ENCODE results near the gene MYBBP1A.

DNA sequence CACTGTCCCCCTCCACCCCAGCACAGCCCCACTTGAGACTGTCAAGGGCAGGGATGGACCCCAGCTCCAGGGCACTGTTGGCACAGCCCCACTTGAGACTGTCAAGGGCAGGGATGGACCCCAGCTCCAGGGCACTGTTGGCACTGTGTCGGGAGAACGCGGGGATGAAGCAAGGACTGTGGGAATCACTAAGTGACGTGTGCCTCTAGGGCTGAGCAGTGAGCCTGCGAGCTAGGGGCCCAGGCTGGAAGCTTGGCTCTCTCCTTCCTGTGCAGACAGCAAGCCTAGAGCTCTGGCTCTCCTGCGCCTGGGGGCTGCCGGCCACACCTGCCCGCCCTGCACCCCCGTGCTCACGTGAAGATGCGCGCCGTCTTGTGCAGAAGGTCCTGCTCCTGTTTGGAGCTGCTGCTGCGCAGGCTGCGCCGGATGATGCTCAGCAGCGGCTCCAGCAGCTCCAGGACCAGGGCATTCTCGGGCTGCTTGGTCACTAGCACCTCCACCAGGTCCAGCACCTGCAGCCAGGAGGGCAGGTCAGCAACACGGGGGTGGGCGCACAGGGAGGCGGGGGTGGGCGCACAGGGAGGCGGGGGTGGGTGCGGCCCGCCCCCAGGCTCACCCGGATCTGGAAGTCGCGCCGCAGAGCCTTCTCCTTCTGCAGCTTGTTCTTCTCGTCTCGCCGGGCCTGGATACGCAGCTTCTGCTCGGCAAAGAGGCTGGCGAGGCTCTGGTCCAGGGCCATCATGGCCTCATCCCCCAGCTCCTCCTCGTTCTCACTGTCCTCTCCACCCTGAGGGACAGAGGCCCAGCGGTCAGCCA, 10.8 kb downstream of the MYBBP1A start:
- TF ChIP-seq, protein P1, sequence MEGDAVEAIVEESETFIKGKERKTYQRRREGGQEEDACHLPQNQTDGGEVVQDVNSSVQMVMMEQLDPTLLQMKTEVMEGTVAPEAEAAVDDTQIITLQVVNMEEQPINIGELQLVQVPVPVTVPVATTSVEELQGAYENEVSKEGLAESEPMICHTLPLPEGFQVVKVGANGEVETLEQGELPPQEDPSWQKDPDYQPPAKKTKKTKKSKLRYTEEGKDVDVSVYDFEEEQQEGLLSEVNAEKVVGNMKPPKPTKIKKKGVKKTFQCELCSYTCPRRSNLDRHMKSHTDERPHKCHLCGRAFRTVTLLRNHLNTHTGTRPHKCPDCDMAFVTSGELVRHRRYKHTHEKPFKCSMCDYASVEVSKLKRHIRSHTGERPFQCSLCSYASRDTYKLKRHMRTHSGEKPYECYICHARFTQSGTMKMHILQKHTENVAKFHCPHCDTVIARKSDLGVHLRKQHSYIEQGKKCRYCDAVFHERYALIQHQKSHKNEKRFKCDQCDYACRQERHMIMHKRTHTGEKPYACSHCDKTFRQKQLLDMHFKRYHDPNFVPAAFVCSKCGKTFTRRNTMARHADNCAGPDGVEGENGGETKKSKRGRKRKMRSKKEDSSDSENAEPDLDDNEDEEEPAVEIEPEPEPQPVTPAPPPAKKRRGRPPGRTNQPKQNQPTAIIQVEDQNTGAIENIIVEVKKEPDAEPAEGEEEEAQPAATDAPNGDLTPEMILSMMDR (IDR thresholded peaks at IDR 0.05; ENCODE audit: low read depth, low read length, missing input control), result no peak
- no peak for TF ChIP-seq RXRA (IDR thresholded peaks at IDR 0.05)
- no peak for TF ChIP-seq HNF4A (conservative IDR thresholded peaks at IDR 0.05)
- TF ChIP-seq FOXA1 (IDR thresholded peaks at IDR 0.05), result no peak
- no peak for TF ChIP-seq TAF1 (conservative IDR thresholded peaks at IDR 0.05)
- no peak for TF ChIP-seq YY1 (IDR thresholded peaks at IDR 0.05)
- no peak for TF ChIP-seq SP1 (IDR thresholded peaks at IDR 0.05)
- TF ChIP-seq, protein P2, sequence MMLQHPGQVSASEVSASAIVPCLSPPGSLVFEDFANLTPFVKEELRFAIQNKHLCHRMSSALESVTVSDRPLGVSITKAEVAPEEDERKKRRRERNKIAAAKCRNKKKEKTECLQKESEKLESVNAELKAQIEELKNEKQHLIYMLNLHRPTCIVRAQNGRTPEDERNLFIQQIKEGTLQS (IDR thresholded peaks at IDR 0.05), result no peak
- TF ChIP-seq, protein P3, sequence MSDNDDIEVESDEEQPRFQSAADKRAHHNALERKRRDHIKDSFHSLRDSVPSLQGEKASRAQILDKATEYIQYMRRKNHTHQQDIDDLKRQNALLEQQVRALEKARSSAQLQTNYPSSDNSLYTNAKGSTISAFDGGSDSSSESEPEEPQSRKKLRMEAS (IDR thresholded peaks at IDR 0.05), result no peak
- no peak for TF ChIP-seq JUND (IDR thresholded peaks at IDR 0.05)

Data from liver (tissue), 3 donors.